Measurements from ENCODE around the gene ZNF665.
"Not testable (repeated sequence)": the region's sequence is repeated elsewhere in the genome, so short reads cannot be mapped to it uniquely, and the experiment has no call there.

Gene ZNF665

GRCh38 chr19:53157626-53158025 lies 35.5 kb downstream of the ZNF665 start:
- no peak for FAIRE-seq

GRCh38 chr19:53156850-53157249 lies 36.3 kb downstream of the ZNF665 start:
- FAIRE-seq, result no peak

GRCh38 chr19:53147645-53148044 lies 45.5 kb downstream of the ZNF665 start:
- FAIRE-seq, result no peak

GRCh38 chr19:53140351-53140750 lies 52.8 kb downstream of the ZNF665 start:
- no peak for FAIRE-seq

GRCh38 chr19:53136432-53136831 lies 56.7 kb downstream of the ZNF665 start:
- no peak for FAIRE-seq

- no peak for FAIRE-seq
Observed at GRCh38 chr19:53132141-53132991, 60.8 kb downstream of the ZNF665 start, which contains the start of gene ZNF415. ZNF415 (minus strand) TSS chr19:53132910; CDS start chr19:53122676, 10,234 bp downstream.

- FAIRE-seq, result no peak
Observed at GRCh38 chr19:53131727-53132126, 61.4 kb downstream of the ZNF665 start.

GRCh38 chr19:53131085-53131590 lies 62.0 kb downstream of the ZNF665 start:
- FAIRE-seq, result no peak

- no peak for FAIRE-seq
Observed at GRCh38 chr19:53130506-53130905, 62.7 kb downstream of the ZNF665 start.

GRCh38 chr19:53126733-53127526 lies 66.2 kb downstream of the ZNF665 start:
- not testable (repeated sequence) for FAIRE-seq

GRCh38 chr19:53123400-53123799 lies 69.8 kb downstream of the ZNF665 start:
- no peak for FAIRE-seq
